ENCODE data around the gene CHD5. TPM values are rescaled to one million over a fixed set of nuclear protein-coding genes. Genes with fewer than 3 reads are reported as not detected.

CHD5 gene
- total RNA-seq, 4 donors from 2014 or later, result 0.30 TPM; not detected in 3

DNA sequence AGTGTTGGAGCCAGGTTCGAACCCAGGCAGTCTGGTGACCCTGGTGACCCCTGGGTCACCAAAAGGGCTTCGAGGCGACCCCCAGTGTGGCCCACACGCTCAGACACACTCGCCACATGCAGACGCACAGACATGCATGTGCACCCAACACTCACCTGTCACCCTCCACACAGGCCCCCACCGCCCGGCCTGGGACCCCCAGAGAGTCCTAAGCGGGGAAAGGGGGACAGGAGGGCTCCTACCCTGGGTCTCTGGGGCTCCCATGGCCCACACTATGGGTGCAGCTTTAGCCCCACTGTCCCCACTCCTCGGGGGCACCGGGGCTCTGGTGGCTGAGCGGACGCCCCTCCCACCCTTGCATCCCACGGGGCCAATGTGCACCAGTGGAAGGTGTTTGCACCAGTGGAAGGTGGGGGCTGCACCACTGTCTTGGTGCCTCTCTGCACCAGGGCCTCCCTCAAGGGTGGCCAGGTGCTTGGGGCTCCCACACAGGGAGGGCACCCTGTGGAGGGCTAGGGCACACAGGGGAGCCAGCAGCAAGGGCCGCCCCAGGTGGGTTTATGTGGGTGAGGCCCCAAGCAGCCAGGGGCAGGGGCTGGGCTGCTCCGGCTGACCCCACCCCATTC, 9.9 kb downstream of the CHD5 start:
- DNase-seq (ENCODE audit: low spot score in 2 of 2), result no peak
- no peaks in the 10 kb centered on the region for H3K9me3 ChIP-seq
- H3K27me3 ChIP-seq, result peaks cover 0 to 53% of the 10 kb centered on the region in 2 donors
- no peak overlapping the region for H3K27ac ChIP-seq
- no peaks in the 10 kb centered on the region for H3K4me1 ChIP-seq
- H3K4me3 ChIP-seq, result no peak overlapping the region
- no peaks in the 10 kb centered on the region for H3K36me3 ChIP-seq
- TF ChIP-seq EP300 (IDR thresholded peaks at IDR 0.05) (no peak), POLR2A (IDR thresholded peaks at IDR 0.05) (no peak)
- TF ChIP-seq, protein P1, sequence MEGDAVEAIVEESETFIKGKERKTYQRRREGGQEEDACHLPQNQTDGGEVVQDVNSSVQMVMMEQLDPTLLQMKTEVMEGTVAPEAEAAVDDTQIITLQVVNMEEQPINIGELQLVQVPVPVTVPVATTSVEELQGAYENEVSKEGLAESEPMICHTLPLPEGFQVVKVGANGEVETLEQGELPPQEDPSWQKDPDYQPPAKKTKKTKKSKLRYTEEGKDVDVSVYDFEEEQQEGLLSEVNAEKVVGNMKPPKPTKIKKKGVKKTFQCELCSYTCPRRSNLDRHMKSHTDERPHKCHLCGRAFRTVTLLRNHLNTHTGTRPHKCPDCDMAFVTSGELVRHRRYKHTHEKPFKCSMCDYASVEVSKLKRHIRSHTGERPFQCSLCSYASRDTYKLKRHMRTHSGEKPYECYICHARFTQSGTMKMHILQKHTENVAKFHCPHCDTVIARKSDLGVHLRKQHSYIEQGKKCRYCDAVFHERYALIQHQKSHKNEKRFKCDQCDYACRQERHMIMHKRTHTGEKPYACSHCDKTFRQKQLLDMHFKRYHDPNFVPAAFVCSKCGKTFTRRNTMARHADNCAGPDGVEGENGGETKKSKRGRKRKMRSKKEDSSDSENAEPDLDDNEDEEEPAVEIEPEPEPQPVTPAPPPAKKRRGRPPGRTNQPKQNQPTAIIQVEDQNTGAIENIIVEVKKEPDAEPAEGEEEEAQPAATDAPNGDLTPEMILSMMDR (IDR thresholded peaks at IDR 0.05), result no peak
- WGBS, 2 donors, result 71 to 78% methylated on average over 15 to 16 of the region's 16 CpGs

DNA sequence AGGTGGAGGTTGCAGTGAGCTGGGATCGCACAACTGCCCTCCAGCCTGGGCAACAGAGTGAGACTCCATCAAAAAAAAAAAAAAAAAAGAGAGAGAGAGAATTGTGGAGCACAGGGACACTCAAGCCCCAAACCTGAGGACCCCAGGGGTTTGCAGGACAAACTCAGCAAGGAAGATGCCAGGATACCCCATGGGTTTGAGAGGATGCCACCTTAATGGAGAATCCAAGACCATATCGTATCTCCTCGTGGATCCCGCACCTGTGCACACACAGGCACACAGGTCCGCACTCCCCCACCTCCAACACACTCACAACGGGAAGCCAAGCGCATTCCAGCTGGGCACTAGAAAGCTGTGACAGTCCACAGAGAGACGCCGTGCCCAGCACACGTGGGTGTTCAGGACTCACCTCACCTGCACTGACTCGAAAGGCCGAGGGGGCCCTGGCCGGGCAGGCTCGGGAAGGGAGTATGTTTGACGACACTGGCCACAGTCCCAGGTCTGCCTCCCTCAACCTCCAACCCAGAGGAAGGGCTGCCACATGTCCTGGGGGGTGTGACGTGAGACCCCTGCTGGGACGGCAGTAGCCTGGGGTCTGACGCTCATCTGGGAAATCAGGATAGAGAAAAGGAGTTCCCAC, 11.1 kb downstream of the CHD5 start:
- DNase-seq (ENCODE audit: low spot score in 2 of 2), result no peak
- Histone ChIP-seq H3K27me3 (peaks cover 0 to 52% of the 10 kb centered on the region in 2 donors), H3K9me3 (no peaks in the 10 kb centered on the region), H3K36me3 (no peaks in the 10 kb centered on the region), H3K27ac (no peak overlapping the region), H3K4me3 (no peak overlapping the region), H3K4me1 (no peaks in the 10 kb centered on the region)
- 74 to 79% methylated on average over 18 of the region's 18 CpGs for WGBS, 2 donors
- no peak for TF ChIP-seq POLR2A (IDR thresholded peaks at IDR 0.05)
- TF ChIP-seq EP300 (IDR thresholded peaks at IDR 0.05), result no peak
- TF ChIP-seq, protein P1 (IDR thresholded peaks at IDR 0.05), result no peak

DNA sequence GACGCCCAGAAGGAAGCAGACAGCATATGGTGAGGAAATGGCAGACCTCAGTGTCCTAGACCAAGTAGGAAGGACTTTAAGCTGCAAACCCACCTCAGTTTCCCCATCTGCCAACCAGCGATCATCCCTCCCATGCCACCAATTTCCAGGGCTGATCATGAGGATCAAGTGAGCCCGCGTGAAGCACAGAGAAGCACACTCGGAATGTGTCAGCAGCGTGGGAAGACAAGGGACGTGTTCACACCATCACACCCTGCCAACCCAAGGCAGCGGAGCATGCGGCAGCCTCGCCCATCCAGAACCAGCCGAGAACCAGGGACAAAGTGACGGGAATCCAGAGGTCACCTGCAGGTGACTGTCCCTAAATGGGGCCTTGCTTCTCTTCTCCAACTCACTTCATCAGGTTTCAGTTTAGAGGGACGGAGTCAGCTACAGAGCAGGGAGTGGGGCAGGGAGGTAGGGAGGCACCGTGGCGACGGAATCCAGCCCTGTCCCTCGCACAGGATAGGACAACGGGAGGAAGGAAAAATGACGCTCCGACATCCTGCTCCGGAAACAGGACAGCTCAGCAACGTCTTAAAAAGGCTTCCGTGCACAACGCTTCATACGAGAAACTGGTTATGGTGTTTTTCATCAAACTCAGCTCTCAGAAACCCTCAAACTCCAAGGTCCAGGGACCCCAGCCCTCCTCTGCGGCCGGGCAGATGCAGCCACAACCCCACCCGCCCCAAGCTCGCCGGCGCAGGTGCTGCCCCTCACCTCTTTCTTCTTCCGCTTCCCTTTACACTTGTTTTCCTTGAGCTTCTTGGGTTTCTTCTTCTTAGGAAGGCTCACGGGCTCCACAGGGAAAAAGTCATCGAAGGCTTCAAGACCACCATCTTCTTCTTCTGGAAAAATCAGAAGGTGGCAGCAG, 12.5 kb downstream of the CHD5 start:
- Histone ChIP-seq H3K4me1 (no peaks in the 10 kb centered on the region), H3K36me3 (no peaks in the 10 kb centered on the region), H3K9me3 (no peaks in the 10 kb centered on the region), H3K4me3 (no peak overlapping the region), H3K27ac (no peak overlapping the region), H3K27me3 (peaks cover 0 to 46% of the 10 kb centered on the region in 2 donors)
- TF ChIP-seq, protein P1 (IDR thresholded peaks at IDR 0.05), result no peak
- TF ChIP-seq POLR2A (IDR thresholded peaks at IDR 0.05) (no peak), EP300 (IDR thresholded peaks at IDR 0.05) (no peak)
- DNase-seq (ENCODE audit: low spot score in 2 of 2), result no peak
- 79 to 82% methylated on average over 34 of the region's 34 CpGs for WGBS, 2 donors

DNA sequence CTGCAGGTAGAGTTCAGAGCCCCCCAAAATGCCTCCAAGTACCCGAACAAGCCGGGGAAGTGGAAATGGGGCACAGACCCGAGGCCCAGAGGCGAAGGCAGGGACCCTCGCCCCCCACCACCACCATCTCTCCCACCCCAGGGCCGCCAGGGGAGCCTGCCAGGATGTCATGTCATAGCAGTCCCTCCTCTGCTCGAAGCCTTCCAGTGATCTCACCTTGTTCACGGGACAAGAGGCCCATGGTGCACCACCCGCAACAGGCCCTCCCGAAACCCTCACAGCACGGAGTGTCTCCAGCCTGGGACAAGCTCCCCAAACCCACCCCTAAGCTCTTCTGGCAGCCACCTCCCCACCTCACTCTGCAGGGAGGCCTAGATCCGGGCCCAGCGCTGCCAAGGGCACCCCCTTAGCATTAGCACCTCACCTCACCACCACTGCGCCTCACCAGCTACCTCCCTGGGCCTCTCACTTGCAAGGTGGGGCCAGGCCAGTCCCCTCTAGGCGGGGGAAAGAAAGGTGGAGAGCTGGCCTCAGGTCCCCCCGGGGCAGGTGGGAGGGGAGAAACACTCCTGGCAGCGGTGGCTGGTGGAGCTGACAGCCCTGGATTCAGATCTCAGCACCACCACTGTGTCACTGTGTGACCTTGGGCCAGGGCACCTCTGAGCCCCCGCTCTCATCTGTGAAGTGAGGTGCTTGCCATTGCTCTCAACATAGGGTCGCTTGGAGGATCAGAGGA, 13.3 kb downstream of the CHD5 start:
- TF ChIP-seq POLR2A (IDR thresholded peaks at IDR 0.05) (no peak), EP300 (IDR thresholded peaks at IDR 0.05) (no peak)
- TF ChIP-seq, protein P1 (IDR thresholded peaks at IDR 0.05), result no peak
- no peak overlapping the region for H3K27ac ChIP-seq
- no peaks in the 10 kb centered on the region for H3K4me1 ChIP-seq
- no peaks in the 10 kb centered on the region for H3K36me3 ChIP-seq
- WGBS, 2 donors, result 71 to 79% methylated on average over 17 to 19 of the region's 19 CpGs
- H3K9me3 ChIP-seq, result no peaks in the 10 kb centered on the region
- no peak overlapping the region for H3K4me3 ChIP-seq
- DNase-seq (ENCODE audit: low spot score in 2 of 2), result no peak
- peaks cover 0 to 45% of the 10 kb centered on the region in 2 donors for H3K27me3 ChIP-seq

All from tibial nerve (tissue), 4 donors.